H7 (cell line): Measurements from ENCODE around the gene AMPD2. TPM values are rescaled to one million over a fixed set of nuclear protein-coding genes. Genes with fewer than 3 reads are reported as not detected.

Experiments used
- DNase-seq: peaks from one replicate; pipeline ENCODE4 v3.0.0; 2012
- H3K27me3 ChIP-seq: 2 replicates; pipeline ENCODE4 v1.6.0; 2011; ENCODE audit warnings: mild to moderate bottlenecking, low read length; ENCODE audit not compliant: control insufficient read depth, insufficient read depth
- H3K36me3 ChIP-seq: replicated peaks from 2 replicates; pipeline ENCODE4 v1.5.1; 2011; ENCODE audit warnings: low read length; ENCODE audit not compliant: control insufficient read depth, insufficient read depth
- H3K4me3 ChIP-seq: 2 replicates; pipeline ENCODE4 v1.5.1; 2011; ENCODE audit warnings: low read depth, mild to moderate bottlenecking, control low read depth, low read length, moderate library complexity; ENCODE audit not compliant: insufficient read depth
- total RNA-seq: library from RNA; depleted of rRNA; stranded (reverse); fragments of >200 nt; shearing (Covaris generic); gene quantifications from 2 replicates; pipeline ENCODE4 v1.2.3, GENCODE V29; 2014; rRNA removed

Gene AMPD2
- 78.0 and 83.7 TPM in 2 replicates for total RNA-seq

DNA sequence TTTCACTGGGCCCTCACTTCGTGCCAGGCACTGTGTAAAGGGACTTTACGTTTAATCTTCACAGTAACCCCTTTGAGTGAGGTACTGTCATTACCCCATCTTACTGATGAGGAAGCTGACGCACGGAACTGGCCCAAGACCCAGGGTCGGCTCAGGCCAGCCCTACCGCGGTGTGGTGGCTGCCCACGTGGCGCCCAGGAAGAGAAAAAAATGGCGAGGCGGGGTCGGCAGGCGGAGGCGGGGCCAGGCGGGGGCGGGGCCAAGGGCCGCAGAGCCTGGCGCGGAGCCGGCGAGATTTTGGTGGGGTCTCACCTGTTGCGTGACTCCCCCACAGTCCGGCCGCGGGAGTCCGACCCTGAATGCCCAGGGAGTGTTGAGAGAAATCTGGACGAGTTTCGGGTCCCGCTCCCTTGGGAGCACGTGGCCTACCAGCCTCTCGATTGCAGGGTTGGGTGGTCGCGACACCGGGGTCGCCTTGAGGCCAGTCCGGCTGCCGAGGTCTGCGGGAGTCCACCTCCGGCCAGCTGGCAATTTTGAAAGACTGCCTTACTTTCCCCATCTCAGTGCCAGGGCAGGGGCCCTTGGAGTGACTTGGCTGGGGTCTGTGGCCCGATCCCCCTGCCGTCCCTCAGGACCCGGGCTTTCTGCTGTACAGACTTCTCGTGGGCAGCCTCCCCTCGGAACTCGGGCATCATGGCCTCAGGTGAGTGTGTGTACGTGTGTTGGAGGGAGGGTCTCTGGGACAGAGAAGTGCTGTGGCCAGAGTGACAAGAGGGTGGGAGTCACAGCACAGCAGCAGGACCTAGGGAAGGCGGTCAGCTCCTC, at the start of gene AMPD2, which contains the start of gene GNAT2:
AMPD2 (plus strand) TSS at position 262 of the 825 bp plus-strand sequence. CDS start 1,339 bp downstream, outside the sequence.
GNAT2 (minus strand) TSS at position 41 of the 825 bp plus-strand sequence. CDS start 6,746 bp downstream, outside the sequence.
- peak within 1 kb of the TSS; percentile 96 for H3K4me3 ChIP-seq
- peak; percentile 94 for DNase-seq
- no peaks in the 10 kb centered on the region for H3K36me3 ChIP-seq
- no peaks in the 10 kb centered on the region for H3K27me3 ChIP-seq

DNA sequence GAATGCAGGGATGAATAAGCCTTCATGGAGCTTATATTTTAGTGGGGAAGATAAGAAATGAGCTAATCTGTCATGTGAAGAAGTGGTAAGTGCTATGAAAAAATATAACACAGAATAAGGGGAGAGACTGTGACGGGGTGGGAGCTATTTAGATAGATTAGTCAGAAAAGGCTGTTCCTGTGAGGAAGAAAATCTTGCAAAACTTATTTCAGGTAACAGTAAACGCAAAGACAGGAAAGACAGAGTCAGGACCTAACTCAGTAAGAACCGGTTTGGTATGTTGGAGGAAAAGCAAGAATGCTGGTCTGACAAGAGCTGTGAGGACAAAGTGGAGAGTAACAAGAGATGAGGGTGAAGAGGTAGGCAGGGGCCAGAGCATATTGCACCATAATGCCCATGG, 49.2 kb upstream of the AMPD2 start:
- H3K36me3 ChIP-seq = no peaks in the 10 kb centered on the region
- no peak for DNase-seq
- no peak overlapping the region for H3K4me3 ChIP-seq
- H3K27me3 ChIP-seq = no peaks in the 10 kb centered on the region

DNA sequence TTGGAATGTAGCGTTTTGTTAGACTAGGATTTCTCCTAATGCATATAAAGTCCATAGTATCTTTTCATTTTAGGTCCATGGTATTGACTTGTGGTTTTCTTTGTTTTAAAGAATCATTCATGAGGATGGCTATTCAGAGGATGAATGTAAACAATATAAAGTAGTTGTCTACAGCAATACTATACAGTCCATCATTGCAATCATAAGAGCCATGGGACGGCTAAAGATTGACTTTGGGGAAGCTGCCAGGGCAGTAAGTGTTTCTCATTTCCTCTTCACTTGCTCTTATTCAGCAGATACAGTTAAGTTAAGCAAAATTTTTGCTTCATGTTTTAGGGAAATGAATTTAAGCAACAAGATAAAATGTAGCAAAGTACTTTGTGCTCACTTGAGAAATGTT, 45.9 kb upstream of the AMPD2 start:
- Histone ChIP-seq H3K4me3 (no peak overlapping the region), H3K27me3 (no peaks in the 10 kb centered on the region), H3K36me3 (no peaks in the 10 kb centered on the region)
- DNase-seq = no peak

DNA sequence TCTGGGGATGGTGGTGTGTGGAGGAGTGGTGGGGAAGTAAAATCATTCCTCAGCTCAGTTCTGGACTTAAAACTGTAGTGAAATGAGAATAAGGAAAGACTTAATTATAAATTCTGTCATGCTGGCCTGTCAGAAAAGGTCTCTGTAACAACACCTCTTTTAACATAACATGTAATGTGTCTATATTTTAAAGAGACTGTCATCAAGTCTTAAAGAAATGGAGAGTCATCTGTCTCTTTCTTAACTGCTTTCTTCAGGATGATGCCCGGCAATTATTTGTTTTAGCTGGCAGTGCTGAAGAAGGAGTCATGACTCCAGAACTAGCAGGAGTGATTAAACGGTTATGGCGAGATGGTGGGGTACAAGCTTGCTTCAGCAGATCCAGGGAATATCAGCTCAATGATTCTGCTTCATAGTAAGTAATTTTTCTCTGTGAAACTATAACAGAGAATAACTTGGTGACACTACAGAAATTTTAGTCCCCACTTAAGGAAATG, 40.6 kb upstream of the AMPD2 start:
- no peak for DNase-seq
- Histone ChIP-seq H3K4me3 (no peak overlapping the region), H3K36me3 (peaks cover 7% of the 10 kb centered on the region), H3K27me3 (no peaks in the 10 kb centered on the region)

DNA sequence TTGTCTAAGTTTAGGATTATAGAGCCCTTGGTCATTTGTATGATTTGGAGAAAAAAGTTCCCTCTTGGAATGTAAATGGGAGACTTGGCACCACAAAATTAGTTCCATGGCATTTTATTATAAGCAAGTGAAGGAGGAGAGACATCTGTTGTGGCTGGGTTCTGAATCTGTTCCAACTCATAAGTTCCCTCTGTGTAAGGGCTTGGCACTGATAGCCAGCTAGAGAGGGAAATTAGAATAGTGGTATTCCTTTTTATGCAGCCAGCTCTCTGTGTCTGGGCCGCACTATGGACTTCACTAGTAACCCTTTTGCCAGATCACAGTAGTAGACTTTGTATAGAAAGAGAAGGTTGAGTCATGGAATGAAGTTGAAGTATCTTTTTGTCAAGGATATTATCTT, 40.1 kb upstream of the AMPD2 start:
- DNase-seq = no peak
- Histone ChIP-seq H3K4me3 (no peak overlapping the region), H3K27me3 (no peaks in the 10 kb centered on the region), H3K36me3 (peaks cover 7% of the 10 kb centered on the region)

DNA sequence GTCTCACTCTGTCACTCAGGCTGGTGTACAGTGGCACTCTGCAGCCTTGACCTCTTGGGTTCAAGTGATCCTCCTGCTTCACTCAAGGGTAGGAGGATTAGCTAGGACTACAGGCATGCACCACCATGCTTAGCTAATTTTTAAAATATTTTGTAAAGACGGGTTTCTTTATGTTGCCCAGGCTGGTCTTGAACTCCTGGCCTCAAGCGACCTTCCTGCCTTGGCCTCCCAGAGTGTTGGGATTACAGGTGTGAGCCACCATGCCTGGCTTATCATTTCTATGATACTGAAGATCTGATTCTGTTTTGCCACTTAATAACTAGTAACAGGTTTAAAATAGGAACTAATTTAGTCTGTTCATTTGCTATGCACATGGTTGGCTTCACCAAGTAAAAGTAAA, 37.6 kb upstream of the AMPD2 start:
- no peaks in the 10 kb centered on the region for H3K27me3 ChIP-seq
- no peak for DNase-seq
- H3K4me3 ChIP-seq = no peak overlapping the region
- peaks cover 15% of the 10 kb centered on the region for H3K36me3 ChIP-seq

DNA sequence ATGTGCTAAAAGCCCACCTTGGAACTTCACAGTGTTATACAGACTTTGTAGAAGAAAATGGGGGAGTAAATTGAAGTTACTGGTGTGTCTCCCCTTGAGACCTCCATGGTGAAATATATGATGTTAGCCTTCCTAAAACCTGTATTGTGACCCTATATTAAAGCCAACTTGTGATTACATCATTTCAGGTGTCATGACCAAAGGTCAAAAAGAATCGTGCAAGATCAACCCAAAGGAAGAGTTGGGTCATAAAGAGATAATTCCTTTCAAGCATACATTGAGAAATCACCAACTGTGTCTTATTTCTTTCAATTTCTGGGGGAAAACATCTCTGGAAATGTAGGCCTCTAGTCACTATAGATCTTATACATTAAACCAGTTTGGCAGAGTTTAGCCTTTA, 34.9 kb upstream of the AMPD2 start:
- Histone ChIP-seq H3K27me3 (no peaks in the 10 kb centered on the region), H3K36me3 (peaks cover 14% of the 10 kb centered on the region), H3K4me3 (no peak overlapping the region)
- DNase-seq = no peak

DNA sequence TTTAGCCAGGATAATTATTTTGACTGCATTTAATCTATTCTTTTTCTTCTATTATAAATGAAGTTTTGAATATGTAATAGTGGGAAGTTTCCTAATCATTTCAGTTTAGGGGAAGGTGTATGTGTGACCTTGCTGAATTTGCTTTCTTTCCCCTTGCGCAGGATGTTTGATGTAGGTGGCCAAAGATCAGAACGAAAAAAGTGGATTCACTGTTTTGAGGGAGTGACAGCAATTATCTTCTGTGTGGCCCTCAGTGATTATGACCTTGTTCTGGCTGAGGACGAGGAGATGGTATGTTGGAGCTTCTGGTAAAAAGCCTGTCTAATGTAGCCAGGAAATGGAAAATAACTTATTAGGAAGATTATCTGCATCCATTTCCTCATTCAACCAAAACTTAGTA, 33.6 kb upstream of the AMPD2 start:
- no peak overlapping the region for H3K4me3 ChIP-seq
- H3K27me3 ChIP-seq = no peaks in the 10 kb centered on the region
- peaks cover 12% of the 10 kb centered on the region for H3K36me3 ChIP-seq
- no peak for DNase-seq

DNA sequence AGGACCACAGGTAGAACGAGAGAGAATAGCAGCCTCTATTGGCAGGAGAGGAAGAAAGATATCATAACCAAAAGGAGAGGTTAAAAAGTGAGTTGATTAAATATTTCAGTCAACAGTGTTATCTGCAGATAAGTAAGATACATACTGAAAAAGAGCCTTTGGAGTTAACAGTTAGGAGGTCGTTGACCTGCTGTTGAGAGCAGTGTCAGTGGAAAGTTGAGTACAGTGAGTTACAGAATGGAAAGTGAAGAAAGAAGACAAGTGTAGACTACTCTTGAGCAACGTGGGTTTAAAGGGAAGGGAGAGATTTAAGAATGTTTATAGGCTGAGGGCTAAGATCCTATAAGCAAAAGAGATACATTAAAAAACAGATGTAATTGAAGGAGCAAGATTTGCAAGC, 30.5 kb upstream of the AMPD2 start:
- no peak for DNase-seq
- no peaks in the 10 kb centered on the region for H3K27me3 ChIP-seq
- H3K36me3 ChIP-seq = peaks cover 12% of the 10 kb centered on the region

DNA sequence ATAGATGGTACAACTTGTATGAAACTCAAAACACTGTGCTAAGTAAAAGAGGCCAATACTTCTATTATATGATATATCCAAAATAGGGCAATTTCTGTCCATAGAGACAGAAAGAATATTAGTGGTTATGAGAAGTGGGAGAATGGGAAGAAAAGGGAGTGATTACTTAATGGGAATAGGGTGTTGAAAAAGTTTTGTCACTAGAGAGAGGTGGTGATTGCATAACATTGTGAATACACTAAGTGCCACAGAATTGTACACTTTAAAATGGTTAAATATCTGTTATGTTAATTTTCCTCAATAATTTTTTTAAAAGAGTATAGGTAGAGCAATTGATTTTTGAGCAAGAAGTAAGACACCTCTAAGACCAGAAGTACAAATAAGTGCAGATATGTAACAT, 30.0 kb upstream of the AMPD2 start:
- Histone ChIP-seq H3K4me3 (no peak overlapping the region), H3K27me3 (no peaks in the 10 kb centered on the region), H3K36me3 (peaks cover 11% of the 10 kb centered on the region)
- no peak for DNase-seq

More for the DNA sequence above, 30.5 kb upstream of the AMPD2 start:
- H3K4me3 ChIP-seq = no peak overlapping the region

DNA sequence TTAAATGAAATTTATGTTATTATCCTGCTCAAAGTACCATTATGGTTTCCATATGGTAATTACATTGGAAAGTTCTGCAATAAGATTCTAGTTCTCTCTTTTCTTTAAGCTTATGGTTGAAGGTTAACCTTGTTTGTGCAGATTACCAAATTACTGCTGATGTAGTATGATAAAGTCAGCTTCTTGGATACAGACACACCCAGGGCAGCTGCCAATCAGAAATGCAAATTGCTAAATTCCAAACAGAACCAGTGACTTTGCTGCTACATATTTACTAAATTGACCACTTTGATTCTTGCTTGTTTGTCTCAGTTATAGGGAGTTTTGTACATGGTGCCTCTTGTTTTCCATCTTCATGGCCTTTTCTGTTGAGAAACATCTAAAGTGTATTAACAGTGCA, 26.7 kb upstream of the AMPD2 start:
- Histone ChIP-seq H3K27me3 (no peaks in the 10 kb centered on the region), H3K36me3 (peaks cover 1% of the 10 kb centered on the region), H3K4me3 (no peak overlapping the region)
- no peak for DNase-seq

DNA sequence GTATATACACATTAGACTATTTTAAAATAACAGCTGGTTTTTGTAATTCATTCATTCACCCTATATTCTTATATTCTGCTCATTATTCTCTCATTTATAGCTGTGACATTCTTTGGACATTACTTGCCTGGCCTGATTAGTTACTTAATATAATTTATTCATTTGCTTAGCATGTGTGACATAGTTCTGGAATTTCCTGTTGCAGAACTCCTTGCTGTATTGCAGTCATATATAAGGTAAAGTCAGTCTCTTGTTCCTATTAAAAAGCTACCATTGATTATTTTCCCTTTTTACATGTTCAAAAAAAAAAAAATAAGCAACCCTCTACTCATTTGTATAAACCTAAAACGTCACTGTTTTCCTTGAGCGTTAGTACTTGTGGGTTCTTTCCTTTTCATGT, 24.1 kb upstream of the AMPD2 start:
- H3K4me3 ChIP-seq = no peak overlapping the region
- H3K36me3 ChIP-seq = peaks cover 3% of the 10 kb centered on the region
- no peaks in the 10 kb centered on the region for H3K27me3 ChIP-seq
- DNase-seq = no peak

DNA sequence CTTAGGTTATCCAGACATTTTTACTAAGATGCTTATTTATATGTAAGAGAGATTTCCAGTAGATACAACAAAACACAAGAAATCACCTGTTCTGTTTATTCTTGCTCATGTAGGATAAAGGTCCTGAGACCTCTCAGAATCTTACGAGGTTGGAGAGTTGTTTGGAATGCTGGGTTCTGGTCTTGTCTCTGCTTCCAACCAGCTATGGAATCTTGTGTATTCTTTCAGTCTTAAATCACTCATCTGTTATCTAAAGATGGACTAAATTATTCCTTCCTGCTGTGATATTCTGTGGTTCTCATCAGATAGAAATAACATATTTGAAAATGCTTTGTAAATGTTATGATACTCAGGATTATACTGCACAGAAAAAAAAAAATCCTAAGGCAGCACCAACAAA, 21.5 kb upstream of the AMPD2 start:
- H3K36me3 ChIP-seq = peaks cover 2% of the 10 kb centered on the region
- H3K27me3 ChIP-seq = no peaks in the 10 kb centered on the region
- no peak overlapping the region for H3K4me3 ChIP-seq
- no peak for DNase-seq

DNA sequence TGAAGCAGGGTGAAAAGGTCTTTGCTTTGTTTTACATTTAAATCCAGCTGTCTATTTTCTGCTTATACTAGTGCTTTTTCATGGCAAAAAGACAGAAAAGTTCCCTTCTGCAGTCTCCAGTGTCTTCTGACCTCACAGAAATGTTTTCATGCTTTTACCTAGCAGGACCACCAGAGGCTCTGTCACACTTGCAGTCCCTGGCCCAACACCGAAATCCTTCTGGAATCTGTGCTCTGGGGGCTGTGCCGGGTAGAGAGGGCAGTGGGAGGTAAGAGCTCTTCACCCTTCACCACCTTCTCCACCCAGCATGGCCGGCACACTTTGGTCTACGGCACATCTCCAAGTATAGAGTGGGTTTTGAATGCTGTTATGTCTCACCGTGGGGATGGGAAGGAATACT, 21.0 kb upstream of the AMPD2 start:
- Histone ChIP-seq H3K36me3 (peaks cover 2% of the 10 kb centered on the region), H3K4me3 (no peak overlapping the region), H3K27me3 (no peaks in the 10 kb centered on the region)
- DNase-seq = peak; percentile 64

DNA sequence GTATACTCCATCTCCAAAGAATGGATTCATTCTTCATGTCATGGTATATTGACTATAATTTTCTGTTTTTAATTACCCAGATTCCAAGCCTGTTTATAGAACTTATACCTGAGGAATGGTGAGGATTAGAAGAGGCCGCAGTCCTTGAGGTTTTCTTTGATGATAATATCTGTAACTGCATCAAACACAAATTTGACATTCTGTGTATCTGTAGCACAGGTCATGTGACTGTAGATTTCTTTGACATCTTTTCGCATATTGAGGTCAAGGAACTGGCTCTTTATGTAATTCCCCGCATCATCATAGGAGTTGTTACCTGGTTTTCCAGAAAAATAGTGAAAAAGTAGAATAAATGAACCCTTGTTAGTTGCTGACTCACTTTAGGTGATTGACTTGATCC, 16.4 kb upstream of the AMPD2 start:
- DNase-seq = no peak
- peaks cover 2% of the 10 kb centered on the region for H3K36me3 ChIP-seq
- no peak overlapping the region for H3K4me3 ChIP-seq
- no peaks in the 10 kb centered on the region for H3K27me3 ChIP-seq
